Mesenchymal stem cell (in vitro differentiated cells and primary cell): ENCODE results near the gene EXOC1.
"Not testable (repeated sequence)": the region's sequence is repeated elsewhere in the genome, so short reads cannot be mapped to it uniquely, and the experiment has no call there.

ENCODE experiments used
- DNase-seq: peaks from one replicate; pipeline ENCODE4 v3.0.0-alpha.2; 2013
- H2AFZ ChIP-seq: one replicate; pipeline ENCODE4 v1.6.1; 2013; ENCODE audit warnings: low read depth, mild to moderate bottlenecking, control low read depth, inconsistent platforms, low read length, moderate library complexity
- H2AK5ac ChIP-seq: 2 replicates; pipeline ENCODE4 v1.6.1; 2013; ENCODE audit warnings: low read length, moderate library complexity, mild to moderate bottlenecking, inconsistent platforms; ENCODE audit not compliant: severe bottlenecking
- H2BK120ac ChIP-seq: one replicate; pipeline ENCODE4 v1.6.1; 2013; ENCODE audit warnings: low read depth, mild to moderate bottlenecking, inconsistent platforms, low read length, moderate library complexity
- H2BK12ac ChIP-seq, 2 experiments: one replicate each; pipeline ENCODE4 v1.6.1; 2013; ENCODE audit warnings: inconsistent platforms in 2 of 2, low read length in 2 of 2, mild to moderate bottlenecking in 2 of 2, moderate library complexity in 2 of 2, control low read depth in 1 of 2
- H2BK15ac ChIP-seq: one replicate; pipeline ENCODE4 v1.6.1; 2013; ENCODE audit warnings: mild to moderate bottlenecking, low read depth, inconsistent platforms; ENCODE audit not compliant: poor library complexity, severe bottlenecking
- H2BK5ac ChIP-seq: 2 replicates; pipeline ENCODE4 v1.6.1; 2013; ENCODE audit warnings: low read depth, mild to moderate bottlenecking, low read length, control low read depth, inconsistent platforms; ENCODE audit not compliant: poor library complexity, severe bottlenecking
- H3K14ac ChIP-seq, 2 experiments: one replicate each; pipeline ENCODE4 v1.6.1; 2013; ENCODE audit warnings: inconsistent platforms in 2 of 2, low read length in 2 of 2, control low read depth in 1 of 2, mild to moderate bottlenecking in 1 of 2, moderate library complexity in 1 of 2
- H3K18ac ChIP-seq, 2 experiments: one replicate each; pipeline ENCODE4 v1.6.1; 2013; ENCODE audit warnings: inconsistent platforms in 2 of 2, low read length in 2 of 2, control low read depth in 1 of 2, low read depth in 1 of 2, mild to moderate bottlenecking in 1 of 2
- H3K23ac ChIP-seq, 2 experiments: one replicate each; pipeline ENCODE4 v1.6.1; 2013; ENCODE audit warnings: inconsistent platforms in 2 of 2, low read length in 2 of 2, mild to moderate bottlenecking in 2 of 2, moderate library complexity in 2 of 2, control low read depth in 1 of 2
- H3K27ac ChIP-seq: 2 replicates; pipeline ENCODE4 v1.5.1; 2013; ENCODE audit warnings: mild to moderate bottlenecking, moderate library complexity, low read length, control low read depth, inconsistent platforms; ENCODE audit not compliant: poor library complexity, severe bottlenecking
- H3K27me3 ChIP-seq, 2 experiments: 2 replicates each; pipeline versions ENCODE4 v1.6.1 to v1.7.0; 2013; ENCODE audit warnings: low read length in 2 of 2, mild to moderate bottlenecking in 2 of 2, moderate library complexity in 2 of 2, control low read depth in 1 of 2, inconsistent platforms in 1 of 2; ENCODE audit not compliant: control insufficient read depth in 1 of 2, insufficient read depth in 1 of 2
- H3K36me3 ChIP-seq, 2 experiments: 2 replicates each; pipeline versions ENCODE4 v1.6.1 to v1.7.0; 2013; ENCODE audit warnings: low read length in 2 of 2, control low read depth in 1 of 2, inconsistent platforms in 1 of 2, low read depth in 1 of 2, mild to moderate bottlenecking in 1 of 2; ENCODE audit not compliant: insufficient read depth in 2 of 2, control insufficient read depth in 1 of 2
- H3K4ac ChIP-seq, 2 experiments: one replicate each; pipeline ENCODE4 v1.6.1; 2013; ENCODE audit warnings: inconsistent platforms in 2 of 2, low read length in 2 of 2, mild to moderate bottlenecking in 2 of 2, moderate library complexity in 2 of 2, control low read depth in 1 of 2, low read depth in 1 of 2
- H3K4me1 ChIP-seq: 2 replicates; pipeline ENCODE4 v1.6.1; 2013; ENCODE audit warnings: low read depth, low read length, control low read depth; ENCODE audit not compliant: control insufficient read depth, insufficient read depth
- H3K4me2 ChIP-seq: 2 replicates; pipeline ENCODE4 v1.6.1; 2013; ENCODE audit warnings: low read length, mild to moderate bottlenecking, inconsistent platforms; ENCODE audit not compliant: poor library complexity, severe bottlenecking
- H3K4me3 ChIP-seq, 2 experiments: 2 replicates each; pipeline versions ENCODE4 v1.5.1 to v1.7.0; 2013; ENCODE audit warnings: low read length in 2 of 2, mild to moderate bottlenecking in 2 of 2, control low read depth in 1 of 2, low read depth in 1 of 2; ENCODE audit not compliant: insufficient read depth in 1 of 2
- H3K79me1 ChIP-seq: replicated peaks from 2 replicates; pipeline ENCODE4 v1.6.1; 2013; ENCODE audit warnings: mild to moderate bottlenecking, control low read depth, low read length, inconsistent platforms; ENCODE audit not compliant: poor library complexity, severe bottlenecking
- H3K9ac ChIP-seq: 2 replicates; pipeline ENCODE4 v1.7.0; 2013; ENCODE audit warnings: mild to moderate bottlenecking, low read length, moderate library complexity
- H3K9me3 ChIP-seq: 2 replicates; pipeline ENCODE4 v1.7.0; 2013; ENCODE audit warnings: mild to moderate bottlenecking, low read length; ENCODE audit not compliant: control insufficient read depth
- H4K8ac ChIP-seq: one replicate; pipeline ENCODE4 v1.6.1; 2013; ENCODE audit warnings: inconsistent platforms, mild to moderate bottlenecking, low read length, moderate library complexity
- H4K91ac ChIP-seq: one replicate; pipeline ENCODE4 v1.6.1; 2013; ENCODE audit warnings: mild to moderate bottlenecking, low read length, inconsistent platforms
- WGBS: methylation state at CpG from one replicate; pipeline ENCODE4 v1.1.7; 2013; ENCODE audit warnings: mixed read lengths; 5-methylcytosine and 5-hydroxymethylcytosine counted together

EXOC1 gene

GRCh38 chr4:55931833-55932232 is 78.4 kb downstream of the EXOC1 start:
- no peaks in the 10 kb centered on the region for H3K79me1 ChIP-seq
- no peak overlapping the region for H2BK5ac ChIP-seq
- no peak overlapping the region for H3K27ac ChIP-seq
- H4K91ac ChIP-seq, result no peak overlapping the region
- peaks cover 11% of the 10 kb centered on the region for H3K9me3 ChIP-seq
- H2BK120ac ChIP-seq, result no peak overlapping the region
- no peaks in the 10 kb centered on the region for H3K27me3 ChIP-seq
- no peak overlapping the region for H3K18ac ChIP-seq
- no peak overlapping the region for H2BK15ac ChIP-seq
- H3K4ac ChIP-seq, result no peak overlapping the region
- H2AK5ac ChIP-seq, result no peak overlapping the region
- no peak overlapping the region for H4K8ac ChIP-seq
- no peaks in the 10 kb centered on the region for H3K4me1 ChIP-seq
- 95% methylated on average over 2 of the region's 3 CpGs for WGBS
- H3K14ac ChIP-seq, result no peak overlapping the region
- peak; percentile 66 for DNase-seq
- H3K36me3 ChIP-seq, result no peaks in the 10 kb centered on the region
- H3K4me3 ChIP-seq, result no peak overlapping the region
- H3K23ac ChIP-seq, result no peak overlapping the region
- no peak overlapping the region for H3K4me2 ChIP-seq
- H2BK12ac ChIP-seq, result no peak overlapping the region
- no peak overlapping the region for H3K9ac ChIP-seq
- no peak overlapping the region for H2AFZ ChIP-seq

- Histone ChIP-seq H3K27me3 (no peaks in the 10 kb centered on the region), H2AFZ (no peak overlapping the region), H3K4me1 (no peaks in the 10 kb centered on the region), H3K27ac (no peak overlapping the region), H2BK12ac (no peak overlapping the region), H3K14ac (no peak overlapping the region), H3K9ac (no peak overlapping the region), H3K9me3 (peaks cover 11% of the 10 kb centered on the region), H3K4ac (no peak overlapping the region), H3K4me3 (no peak overlapping the region), H2AK5ac (no peak overlapping the region), H3K4me2 (no peak overlapping the region), H2BK5ac (no peak overlapping the region), H2BK15ac (no peak overlapping the region), H3K18ac (no peak overlapping the region), H4K8ac (no peak overlapping the region), H3K79me1 (no peaks in the 10 kb centered on the region), H4K91ac (no peak overlapping the region), H2BK120ac (no peak overlapping the region), H3K36me3 (no peaks in the 10 kb centered on the region), H3K23ac (no peak overlapping the region)
- DNase-seq, result no peak
- 95% methylated on average over 3 of the region's 3 CpGs for WGBS
Observed at GRCh38 chr4:55932511-55932910, 79.1 kb downstream of the EXOC1 start.

- Histone ChIP-seq H4K91ac (no peak overlapping the region), H4K8ac (no peak overlapping the region), H3K36me3 (no peaks in the 10 kb centered on the region), H2AK5ac (no peak overlapping the region), H3K27me3 (no peaks in the 10 kb centered on the region), H2AFZ (no peak overlapping the region), H3K9ac (no peak overlapping the region), H3K4me2 (no peak overlapping the region), H3K4me1 (no peaks in the 10 kb centered on the region), H2BK15ac (no peak overlapping the region), H3K27ac (no peak overlapping the region), H2BK12ac (no peak overlapping the region), H3K4ac (no peak overlapping the region), H3K18ac (no peak overlapping the region), H3K79me1 (no peaks in the 10 kb centered on the region), H3K9me3 (peaks cover 7% of the 10 kb centered on the region), H3K4me3 (no peak overlapping the region), H2BK120ac (no peak overlapping the region), H3K23ac (peak overlapping the region in 1 of 2 experiments; percentile 14), H3K14ac (no peak overlapping the region), H2BK5ac (no peak overlapping the region)
- DNase-seq, result no peak
- 74% methylated on average over 2 of the region's 2 CpGs for WGBS
Observed at GRCh38 chr4:55933611-55934010, 80.2 kb downstream of the EXOC1 start.

- not testable (repeated sequence) for H2AFZ ChIP-seq, H2BK15ac ChIP-seq, H3K4me3 ChIP-seq, H3K27ac ChIP-seq, H3K4me2 ChIP-seq, H3K36me3 ChIP-seq, H3K18ac ChIP-seq, DNase-seq, H3K79me1 ChIP-seq, H4K91ac ChIP-seq, H2AK5ac ChIP-seq, H3K4me1 ChIP-seq, H3K23ac ChIP-seq, H3K9me3 ChIP-seq, H2BK5ac ChIP-seq, H3K9ac ChIP-seq, H2BK120ac ChIP-seq, H3K14ac ChIP-seq, H2BK12ac ChIP-seq, H3K27me3 ChIP-seq, H4K8ac ChIP-seq, H3K4ac ChIP-seq
- 100% methylated on average over 5 of the region's 6 CpGs for WGBS
Observed at GRCh38 chr4:55935907-55936306, 82.5 kb downstream of the EXOC1 start.
